GM21619 (cell line): Measurements from ENCODE around the gene TYRP1.
"Not testable (repeated sequence)": the region's sequence is repeated elsewhere in the genome, so short reads cannot be mapped to it uniquely, and the experiment has no call there.

Experiments used
- ATAC-seq: cut with Tn5 transposase; IDR thresholded peaks from one replicate; pipeline ENCODE4 v1.9.1; 2021; ENCODE audit not compliant: unreplicated experiment

The TYRP1 gene, protein sequence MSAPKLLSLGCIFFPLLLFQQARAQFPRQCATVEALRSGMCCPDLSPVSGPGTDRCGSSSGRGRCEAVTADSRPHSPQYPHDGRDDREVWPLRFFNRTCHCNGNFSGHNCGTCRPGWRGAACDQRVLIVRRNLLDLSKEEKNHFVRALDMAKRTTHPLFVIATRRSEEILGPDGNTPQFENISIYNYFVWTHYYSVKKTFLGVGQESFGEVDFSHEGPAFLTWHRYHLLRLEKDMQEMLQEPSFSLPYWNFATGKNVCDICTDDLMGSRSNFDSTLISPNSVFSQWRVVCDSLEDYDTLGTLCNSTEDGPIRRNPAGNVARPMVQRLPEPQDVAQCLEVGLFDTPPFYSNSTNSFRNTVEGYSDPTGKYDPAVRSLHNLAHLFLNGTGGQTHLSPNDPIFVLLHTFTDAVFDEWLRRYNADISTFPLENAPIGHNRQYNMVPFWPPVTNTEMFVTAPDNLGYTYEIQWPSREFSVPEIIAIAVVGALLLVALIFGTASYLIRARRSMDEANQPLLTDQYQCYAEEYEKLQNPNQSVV

DNA sequence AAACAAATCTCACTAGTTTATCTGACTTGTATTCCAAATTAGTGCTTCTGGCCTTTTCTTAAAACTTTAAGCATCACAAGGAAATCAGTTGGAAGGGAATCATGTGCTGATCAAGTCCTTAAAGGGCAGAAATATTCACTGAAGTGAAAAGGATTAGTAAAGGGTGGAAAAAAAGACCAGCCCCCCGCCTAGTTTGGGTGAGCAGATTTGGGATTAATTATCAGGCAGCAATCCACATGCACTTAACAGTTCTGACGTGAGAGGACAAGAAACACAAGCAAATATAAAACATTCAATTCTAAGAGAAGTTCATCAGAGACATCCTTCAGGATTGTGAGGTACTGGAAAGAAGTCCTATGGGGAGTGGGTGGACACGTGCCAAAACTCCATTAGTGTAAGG, at the start of gene TYRP1:
Gene TYRP1 (plus strand): TSS at position 245 of the 400 bp plus-strand sequence. CDS start 612 bp downstream, outside the sequence.
- no peak for ATAC-seq

DNA sequence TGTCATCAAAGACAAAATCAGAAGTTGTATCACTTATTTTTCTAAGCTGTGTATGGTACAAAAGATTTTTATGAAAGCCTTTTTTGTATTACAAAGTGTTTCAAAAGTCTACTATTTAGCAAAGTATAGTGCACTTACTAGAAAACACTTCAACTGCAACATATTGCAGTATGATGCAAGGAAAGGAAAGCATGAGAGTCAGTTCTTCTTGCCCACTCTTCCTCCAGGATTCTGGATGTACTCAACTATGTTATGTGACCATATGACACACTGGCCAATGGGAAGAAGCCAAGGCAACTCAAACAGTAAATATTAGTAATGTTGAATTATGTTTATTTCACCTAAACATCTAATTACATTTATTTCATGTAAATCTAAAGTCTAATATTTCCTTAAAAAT, 49.5 kb upstream of the TYRP1 start:
- no peak for ATAC-seq

DNA sequence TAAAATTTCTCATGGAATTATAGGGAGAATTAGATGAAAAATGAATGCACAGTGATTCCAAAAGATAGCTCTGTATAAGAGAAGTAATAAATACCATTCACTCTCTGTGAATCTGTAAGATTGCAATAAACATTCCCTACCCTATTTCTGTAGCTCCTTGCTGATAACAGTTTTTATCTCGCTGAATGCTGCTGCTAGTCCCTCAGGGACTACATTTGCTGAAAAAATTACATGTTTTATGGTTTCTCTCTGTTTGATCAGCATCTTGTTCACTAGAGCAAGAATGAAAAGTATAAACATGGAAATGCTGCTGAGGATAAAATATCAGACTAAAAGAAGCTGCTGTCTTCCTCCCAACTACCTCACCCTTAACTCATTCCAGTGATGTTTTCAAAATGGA, 44.3 kb upstream of the TYRP1 start:
- ATAC-seq, result no peak

DNA sequence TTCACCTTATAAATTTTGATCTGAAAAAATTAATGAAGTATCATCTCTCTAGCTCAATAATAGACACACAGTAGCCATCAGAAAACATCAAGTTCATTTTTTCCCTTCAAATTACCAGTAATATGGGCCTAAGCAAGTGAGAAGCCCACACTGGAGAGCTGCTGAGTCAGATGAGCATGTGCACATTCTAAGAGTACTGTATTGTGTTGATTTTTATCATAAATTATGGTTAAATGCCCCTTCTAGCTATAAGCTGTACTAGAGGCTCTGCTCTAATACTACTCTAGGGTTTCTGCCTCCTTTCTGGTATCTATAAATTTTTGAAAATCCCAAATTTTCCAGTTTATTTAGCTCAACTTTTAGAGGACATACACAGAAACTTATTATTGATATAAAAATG, 42.1 kb upstream of the TYRP1 start:
- no peak for ATAC-seq

DNA sequence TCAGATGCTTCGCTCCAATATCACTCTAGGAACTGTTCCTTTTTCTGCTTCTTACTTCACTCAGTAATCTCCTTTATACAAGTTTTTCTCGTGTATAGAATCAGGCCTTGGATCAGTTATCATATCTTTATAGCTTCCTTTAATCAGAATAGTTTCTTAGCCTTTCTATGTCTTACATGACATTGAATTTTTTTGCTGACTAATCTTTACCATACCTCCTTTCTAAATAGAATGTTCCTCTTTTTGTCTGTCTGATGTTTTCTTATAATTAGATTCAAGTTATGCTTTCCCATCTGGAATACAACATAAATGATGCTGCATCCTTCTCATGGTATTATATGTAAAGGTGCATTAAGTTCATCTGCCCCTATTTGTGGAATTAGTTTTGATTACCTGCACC, 40.2 kb upstream of the TYRP1 start:
- ATAC-seq, result no peak

DNA sequence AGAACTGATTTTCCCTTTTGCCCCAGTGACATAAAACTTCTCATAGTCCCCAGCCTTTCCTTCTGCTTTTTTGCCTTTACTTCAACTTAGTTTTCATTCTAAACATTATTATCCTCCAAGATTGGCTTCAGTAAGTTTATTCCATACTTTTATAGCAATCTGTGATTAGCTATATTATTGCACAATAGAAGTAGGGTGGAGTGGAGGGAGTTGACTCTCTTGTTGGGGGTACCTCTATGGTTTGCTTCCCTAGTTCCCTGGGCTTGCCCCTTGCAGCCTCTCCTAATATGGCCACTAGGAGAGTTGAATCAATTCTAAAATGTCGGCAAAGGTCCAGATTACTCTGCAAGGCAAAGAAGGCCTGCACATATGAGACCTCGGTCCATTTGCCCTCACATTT, 36.4 kb upstream of the TYRP1 start:
- ATAC-seq, result no peak

DNA sequence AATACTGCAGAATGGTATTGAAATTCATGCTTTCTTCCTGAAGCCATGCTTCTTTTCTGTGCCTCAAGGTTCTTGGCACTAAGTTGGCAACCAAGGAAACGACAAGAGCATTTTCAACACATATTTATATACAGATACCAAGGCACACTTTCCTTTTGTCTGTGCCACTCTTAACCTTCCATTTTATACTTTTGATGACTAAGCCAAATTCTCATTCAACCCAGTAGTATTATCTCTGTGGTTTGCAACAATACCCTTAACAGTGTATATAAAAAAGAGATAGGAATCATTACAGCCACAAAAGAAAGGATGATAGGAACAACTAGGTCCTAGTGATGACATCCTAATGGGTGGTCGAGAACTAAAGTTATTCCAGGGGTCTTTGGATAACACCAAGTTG, 36.0 kb upstream of the TYRP1 start:
- ATAC-seq, result no peak

DNA sequence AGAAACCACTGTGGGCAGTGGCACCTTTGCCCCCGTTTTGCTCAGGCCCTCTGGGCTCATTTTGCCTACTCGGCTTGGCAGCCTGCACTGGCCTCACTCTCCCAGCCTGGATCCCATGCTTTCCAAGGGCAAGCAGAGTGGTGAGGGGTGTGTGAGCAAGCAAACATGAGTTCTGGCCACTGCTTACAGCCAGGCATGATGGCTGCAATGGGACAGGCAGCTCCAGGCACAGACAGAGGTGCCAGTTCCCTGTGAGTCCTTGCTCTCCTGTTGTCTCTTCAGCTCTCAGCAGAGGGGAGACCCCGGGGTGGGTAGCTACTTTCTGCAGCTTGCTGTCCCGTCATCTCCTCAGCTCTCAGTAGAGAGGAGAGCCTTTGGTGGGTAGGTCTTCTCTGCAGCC, 35.2 kb upstream of the TYRP1 start:
- no peak for ATAC-seq

DNA sequence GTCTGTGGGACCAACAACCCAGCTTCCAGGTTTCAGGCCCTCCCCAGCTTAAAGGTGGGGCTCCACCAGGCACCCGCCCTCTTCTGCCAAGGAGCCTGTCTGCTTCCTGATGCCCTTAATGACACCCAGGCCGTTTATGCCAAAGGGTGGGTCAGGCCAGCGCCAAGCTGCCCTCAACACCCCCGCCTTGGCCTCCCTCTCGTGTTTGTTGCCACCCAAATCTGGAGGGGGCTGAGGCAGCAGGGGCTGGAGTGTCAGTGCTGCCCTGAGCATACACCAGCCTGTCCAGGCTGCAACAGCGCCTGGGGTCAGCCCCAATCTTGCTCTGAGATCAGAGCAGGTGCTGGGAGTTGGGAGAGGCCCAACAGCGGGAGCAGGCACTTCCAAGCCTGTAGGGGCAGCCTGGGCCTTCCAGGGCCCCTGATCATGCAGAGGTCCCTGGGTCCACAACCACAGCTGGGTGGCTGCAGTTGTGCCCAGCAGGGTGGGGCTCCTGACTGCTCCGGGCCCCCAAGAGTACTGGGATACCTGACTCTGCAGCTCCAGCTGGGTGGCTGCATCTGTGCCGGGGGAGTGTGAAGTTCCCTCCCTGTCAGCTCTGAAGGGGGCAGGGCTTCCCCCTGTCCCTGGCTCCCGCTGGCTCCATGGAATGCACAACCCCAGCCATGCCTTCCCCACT, 34.5 kb upstream of the TYRP1 start:
- ATAC-seq, result no peak

DNA sequence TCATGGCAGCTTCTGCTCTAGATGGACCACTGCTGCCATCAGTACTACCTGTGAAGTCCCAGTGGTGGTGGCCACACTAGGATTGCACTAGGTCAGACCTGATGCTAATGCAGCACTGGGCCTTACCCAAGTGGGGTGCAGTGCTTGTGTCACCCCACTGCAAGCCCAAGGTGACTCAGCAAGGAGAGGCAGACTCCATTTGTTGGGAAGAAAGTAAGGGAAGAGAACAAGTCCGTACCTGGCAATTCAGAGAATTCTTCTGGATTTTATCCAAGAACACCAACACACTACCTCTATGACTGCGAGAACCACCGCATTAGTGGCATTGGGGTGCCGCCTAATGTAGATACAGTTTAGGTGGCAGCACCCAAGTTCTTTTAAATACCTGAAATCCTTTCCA, 34.0 kb upstream of the TYRP1 start:
- ATAC-seq, result no peak

DNA sequence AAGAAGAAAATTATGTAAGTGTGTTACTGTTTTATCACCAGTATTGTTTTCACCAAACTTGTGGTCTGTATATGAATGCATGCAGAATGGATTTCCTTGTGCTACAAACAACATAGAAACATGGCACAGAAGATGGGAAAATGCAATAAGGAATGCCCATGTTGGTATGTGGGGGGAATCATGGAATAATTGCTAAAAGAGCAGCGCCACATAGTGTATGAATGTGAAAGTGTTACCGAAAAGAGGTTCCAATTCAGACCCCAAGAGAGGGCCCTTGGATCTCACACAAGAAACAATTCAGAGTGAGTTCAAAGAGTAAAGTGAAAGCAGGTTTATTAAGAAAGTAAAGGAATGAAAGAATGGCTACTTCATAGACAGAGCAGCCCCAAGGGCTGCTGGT, 26.4 kb upstream of the TYRP1 start:
- no peak for ATAC-seq

DNA sequence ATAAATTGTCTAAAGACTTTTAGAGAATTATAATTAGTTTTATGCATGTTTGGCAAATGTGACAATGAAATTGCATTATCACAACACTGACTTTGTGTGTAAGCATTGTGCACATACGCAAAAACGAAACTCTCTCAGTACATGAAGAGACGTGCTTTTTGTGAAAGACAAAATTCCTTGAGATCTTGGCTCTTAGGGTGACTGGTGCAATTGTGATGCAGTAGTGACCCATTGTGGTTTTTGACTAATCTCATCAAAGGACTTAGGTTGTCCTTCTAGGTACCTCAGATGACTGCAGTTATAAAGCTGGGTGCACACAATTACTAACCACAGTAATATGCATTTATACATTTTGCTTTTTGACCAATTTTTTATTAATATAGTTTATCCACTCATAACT, 25.3 kb upstream of the TYRP1 start:
- ATAC-seq, result no peak

DNA sequence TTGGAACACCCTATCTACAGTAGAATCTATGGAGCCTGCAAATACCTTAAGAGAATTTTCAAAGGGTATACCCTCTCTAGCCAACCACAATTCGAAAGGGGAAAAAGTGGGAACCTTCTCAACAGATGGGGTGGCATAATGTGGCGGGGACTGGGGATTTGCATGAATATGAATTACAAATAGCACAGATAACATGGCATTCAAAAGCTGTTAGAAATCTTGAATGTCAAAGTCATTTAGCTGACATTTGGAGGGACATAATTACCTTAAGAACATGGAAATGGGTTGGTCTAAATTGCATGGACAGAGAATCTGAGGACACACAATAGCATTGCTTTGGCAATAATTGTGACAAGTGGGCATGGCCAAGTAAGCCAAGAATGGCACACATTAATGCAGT, 23.2 kb upstream of the TYRP1 start:
- ATAC-seq, result no peak

DNA sequence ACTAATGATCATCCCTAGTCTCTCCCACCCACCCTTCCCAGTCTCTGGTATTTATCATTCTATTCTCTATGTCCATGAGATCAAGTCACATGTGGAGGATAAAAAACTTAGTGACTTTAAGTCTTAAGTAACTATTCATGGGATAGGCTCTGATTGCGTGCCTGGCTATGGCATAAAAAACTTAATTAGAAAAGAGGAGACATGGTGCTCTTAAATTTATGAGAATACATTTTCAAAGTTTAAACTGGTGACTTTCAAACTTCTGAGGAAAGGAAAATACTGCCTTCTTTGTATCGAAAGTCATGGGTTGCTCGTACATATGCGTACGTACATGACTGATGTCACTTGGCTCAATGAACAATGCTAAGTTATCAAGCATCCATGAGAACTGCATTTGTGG, 18.2 kb upstream of the TYRP1 start:
- ATAC-seq, result no peak

DNA sequence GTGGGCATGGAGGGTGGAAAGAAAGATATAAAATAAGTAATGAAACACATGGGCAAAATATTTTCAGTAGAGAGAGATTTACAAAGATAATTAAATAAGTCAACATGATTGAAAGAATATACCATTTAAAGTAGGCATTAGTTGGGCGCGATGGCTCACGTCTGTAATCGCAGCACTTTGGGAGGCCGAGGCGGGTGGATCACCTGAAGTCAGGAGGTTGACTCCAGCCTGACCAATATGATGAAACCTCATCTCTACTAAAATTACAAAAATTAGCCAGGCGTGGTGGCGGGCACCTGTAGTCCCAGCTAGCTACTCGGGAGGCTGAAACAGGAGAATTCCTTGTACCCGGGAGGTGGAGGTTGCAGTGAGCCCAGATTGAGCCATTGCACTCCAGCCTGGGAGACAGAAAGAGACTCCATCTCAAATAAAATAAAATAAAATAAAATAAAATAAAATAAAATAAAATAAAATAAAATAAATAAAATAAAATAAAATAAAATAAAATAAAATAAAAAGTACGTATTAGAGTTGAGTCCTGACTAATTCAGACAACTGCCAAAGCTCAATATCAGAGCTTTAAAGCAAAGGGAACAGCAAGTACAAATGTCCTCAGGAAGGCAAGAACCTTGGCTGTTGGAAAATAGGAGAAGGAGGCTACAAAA, 15.6 kb upstream of the TYRP1 start:
- ATAC-seq, result not testable (repeated sequence)

DNA sequence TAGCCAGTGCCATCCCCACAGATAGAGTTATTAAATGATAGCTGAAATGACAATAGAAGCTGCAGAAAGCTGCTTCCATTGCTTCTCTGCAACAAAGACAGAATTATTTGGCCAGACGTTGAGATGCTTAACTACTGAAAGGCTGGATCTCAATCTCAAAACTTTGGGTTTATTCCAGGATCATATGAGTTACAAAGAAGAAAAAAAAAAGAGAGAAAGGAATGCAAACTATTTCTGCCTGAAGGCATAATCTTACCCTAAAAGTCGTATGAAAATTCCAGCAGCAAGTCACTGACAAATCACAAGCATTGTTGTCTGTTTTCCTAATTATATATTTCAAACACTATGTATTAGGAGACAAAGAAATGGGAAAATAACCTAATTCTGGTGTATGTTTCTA, 12.8 kb upstream of the TYRP1 start:
- no peak for ATAC-seq

DNA sequence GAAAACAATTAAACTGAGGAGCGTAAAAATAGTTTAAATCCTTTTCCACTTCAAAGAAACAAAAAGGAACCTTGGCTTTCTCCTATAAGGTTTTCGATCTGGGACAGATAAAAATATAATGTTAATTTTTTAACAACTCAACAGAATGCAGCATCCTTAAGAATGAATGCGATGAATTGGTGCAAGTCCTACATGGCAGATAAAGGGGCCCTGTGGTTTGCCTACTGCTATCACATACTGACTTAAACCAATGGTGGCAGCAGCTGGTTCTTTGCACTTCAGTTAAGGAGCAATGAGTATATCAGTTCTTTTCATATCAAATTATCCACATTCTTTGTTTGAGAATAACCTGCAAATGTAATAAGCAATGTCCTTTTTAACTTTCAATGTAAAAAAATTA, 12.4 kb upstream of the TYRP1 start:
- no peak for ATAC-seq

DNA sequence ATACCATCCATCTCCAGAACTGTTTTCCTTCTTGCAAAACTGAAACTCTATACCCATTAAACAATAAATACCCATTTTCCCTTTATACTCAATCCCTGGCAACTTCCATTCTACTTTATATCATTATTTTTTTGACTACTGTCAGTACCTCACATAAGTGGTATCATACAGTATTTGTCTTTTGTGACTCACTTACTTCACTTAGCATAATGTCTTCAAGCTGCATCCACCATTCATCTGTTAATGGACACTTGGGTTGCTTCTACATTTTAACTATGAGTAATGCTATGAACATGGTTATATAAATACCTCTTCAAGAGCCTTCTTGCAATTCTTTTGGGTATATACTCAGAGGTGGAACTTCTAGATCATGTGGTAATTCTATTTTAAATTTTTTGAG, 11.6 kb upstream of the TYRP1 start:
- no peak for ATAC-seq

DNA sequence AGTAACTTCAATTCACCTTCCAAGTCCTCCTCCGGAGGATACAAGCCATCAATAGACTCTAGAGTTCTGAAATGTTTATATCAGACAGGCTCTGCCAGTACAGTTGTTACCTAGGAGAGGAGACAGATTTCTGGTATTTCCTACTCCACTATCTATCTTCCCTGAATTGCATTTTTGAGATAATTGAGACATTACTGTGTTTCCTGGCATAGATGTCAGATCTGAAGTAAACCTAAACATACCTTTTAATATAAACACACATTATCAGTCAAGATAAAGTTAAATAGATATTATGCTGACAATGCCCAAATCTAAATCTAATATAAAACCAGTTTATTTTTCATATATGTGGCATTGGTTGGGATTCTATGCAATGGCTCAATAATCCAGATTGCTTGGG, 8.2 kb upstream of the TYRP1 start:
- no peak for ATAC-seq

DNA sequence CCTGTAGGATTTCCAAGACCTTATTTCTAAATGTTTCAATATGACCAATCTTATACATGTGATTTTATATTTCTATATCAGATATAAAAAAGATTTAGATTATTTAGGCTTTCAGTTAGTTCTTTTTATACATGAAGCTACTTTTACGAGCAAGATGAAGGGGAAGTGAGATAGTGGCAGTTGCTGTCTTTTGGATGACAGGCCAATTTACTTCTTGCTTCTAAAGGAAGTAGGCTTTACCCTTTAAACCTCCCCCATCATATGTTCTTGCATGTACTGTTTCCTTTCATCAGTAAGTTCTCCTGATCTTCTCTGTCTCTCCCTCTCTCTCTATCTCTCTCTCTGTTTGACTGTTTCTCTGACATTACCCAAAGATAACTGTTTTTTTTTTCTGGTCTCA, 4.0 kb upstream of the TYRP1 start:
- ATAC-seq, result no peak

DNA sequence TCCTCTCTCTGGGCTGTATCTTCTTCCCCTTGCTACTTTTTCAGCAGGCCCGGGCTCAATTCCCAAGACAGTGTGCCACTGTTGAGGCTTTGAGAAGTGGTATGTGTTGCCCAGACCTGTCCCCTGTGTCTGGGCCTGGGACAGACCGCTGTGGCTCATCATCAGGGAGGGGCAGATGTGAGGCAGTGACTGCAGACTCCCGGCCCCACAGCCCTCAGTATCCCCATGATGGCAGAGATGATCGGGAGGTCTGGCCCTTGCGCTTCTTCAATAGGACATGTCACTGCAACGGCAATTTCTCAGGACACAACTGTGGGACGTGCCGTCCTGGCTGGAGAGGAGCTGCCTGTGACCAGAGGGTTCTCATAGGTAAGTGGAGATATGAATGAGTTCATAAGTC, 828 bp downstream of the TYRP1 start:
- ATAC-seq, result no peak

DNA sequence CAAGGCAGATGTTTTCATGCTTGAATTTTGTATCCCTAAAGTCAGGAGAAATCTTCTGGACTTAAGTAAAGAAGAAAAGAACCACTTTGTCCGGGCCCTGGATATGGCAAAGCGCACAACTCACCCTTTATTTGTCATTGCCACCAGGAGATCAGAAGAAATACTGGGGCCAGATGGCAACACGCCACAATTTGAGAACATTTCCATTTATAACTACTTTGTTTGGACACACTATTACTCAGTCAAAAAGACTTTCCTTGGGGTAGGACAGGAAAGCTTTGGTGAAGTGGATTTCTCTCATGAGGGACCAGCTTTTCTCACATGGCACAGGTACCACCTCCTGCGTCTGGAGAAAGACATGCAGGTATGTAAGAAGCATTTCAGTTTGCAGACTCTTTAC, 2.3 kb downstream of the TYRP1 start:
- no peak for ATAC-seq
